ENCODE data around the gene DBNDD1.
"Not testable (repeated sequence)": the region's sequence is repeated elsewhere in the genome, so short reads cannot be mapped to it uniquely, and the experiment has no call there.

Gene DBNDD1

GRCh38 chr16:90010676-90011507 lies 8.4 kb downstream of the DBNDD1 start:
- no peak for DNase-seq

GRCh38 chr16:90009172-90009899 lies 9.9 kb downstream of the DBNDD1 start:
- DNase-seq, result no peak

DNA sequence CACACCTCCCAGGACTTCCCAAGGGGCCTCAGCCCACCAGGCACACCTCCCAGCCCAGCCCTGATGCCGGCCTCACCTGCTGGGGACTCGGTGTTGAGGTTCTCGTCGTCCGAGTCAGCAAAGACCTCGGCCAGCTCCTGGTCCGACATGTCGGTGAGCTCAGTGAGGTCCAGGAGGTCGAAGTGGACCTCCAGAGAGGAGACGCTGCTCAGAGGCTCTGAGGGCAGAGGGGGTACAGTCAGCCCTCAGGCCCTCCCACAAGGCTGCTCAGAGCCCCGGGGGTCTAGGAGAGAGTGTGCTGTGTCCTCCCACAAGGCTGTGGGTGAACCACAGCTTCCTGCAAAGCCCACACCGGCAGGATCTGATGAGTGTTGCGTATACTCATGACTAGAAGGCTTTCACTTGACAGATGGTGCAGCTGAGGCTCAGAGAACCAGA lies 10.5 kb downstream of the DBNDD1 start:
- DNase-seq, result no peak

- DNase-seq, result not testable (repeated sequence)
Observed at GRCh38 chr16:90007635-90008234, 11.5 kb downstream of the DBNDD1 start.

DNA sequence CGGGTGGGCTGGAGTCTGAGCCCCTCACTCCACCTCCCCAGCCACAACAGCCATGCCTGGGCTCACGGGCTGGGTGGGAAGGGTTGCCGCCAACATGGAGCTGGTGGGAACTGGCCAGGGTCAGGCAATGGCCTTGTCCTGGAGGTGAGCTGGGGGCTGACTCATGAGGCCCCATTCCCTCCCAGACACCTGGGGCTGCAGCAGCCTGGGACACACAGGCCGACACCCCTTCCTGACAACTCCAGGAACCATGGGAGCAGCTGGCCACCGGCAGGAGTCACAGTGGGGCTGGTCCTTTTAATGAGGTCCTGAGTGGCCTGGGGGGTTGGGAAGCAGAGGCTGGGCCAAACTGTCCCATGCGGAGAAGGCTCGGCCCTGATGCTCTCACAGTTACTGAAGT lies 12.2 kb downstream of the DBNDD1 start:
- no peak for DNase-seq

DNA sequence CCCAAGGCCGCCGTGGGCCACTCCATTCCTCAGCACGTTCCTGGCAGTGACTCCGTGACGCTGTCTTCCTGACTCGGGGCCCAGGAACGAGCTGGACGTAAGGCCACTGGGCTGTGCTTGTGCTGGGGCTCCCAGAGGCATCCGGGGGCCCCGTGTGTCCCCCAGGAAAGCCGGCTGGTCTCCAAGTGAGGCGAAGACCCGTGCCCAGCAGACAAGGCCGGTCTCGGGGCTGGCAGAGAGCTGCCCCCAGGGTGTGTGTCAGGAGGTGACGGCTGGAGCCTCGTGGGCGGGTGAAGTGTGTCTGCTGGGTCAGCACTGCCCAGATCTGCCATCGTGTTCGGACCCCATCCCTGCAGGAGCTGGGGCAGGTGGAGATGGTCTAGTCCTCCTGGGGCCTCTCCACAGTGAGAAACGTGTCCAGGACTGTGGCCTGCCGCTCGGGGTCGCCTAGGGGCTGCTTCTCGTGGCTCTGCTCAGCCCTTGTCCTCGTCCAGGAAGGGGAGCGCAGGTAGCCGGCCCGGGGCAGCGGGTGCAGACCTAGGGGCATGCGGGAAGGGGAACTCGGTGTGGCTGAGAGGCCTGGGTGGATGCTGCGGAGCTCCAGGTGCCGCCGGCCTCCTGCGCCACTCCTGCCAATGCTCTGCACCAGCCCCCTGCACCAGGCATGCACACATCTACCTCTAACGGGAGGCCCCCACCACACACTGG lies 13.1 kb downstream of the DBNDD1 start:
- DNase-seq, result no peak

DNA sequence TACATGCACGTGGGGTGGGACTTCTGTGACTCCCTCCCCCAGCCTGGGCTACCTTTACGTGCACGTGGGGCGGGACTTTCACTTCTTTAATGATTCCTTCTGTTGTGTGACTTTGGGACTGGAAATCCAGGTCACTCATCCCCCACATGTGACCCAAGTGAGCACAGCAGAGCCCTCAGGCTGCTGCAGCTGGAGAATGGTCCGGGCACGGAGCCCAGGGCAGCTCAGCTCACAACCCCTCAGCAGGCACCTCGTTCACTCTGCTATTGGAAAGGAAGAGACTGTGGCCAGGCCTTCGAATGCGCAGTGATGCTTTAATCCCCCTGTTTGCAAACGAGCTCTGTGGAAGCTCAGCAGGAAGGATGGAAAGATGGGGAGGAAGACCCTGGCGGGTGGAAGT lies 14.7 kb downstream of the DBNDD1 start:
- no peak for DNase-seq

GRCh38 chr16:90002759-90003158 lies 16.5 kb downstream of the DBNDD1 start:
- DNase-seq, result no peak

DNA sequence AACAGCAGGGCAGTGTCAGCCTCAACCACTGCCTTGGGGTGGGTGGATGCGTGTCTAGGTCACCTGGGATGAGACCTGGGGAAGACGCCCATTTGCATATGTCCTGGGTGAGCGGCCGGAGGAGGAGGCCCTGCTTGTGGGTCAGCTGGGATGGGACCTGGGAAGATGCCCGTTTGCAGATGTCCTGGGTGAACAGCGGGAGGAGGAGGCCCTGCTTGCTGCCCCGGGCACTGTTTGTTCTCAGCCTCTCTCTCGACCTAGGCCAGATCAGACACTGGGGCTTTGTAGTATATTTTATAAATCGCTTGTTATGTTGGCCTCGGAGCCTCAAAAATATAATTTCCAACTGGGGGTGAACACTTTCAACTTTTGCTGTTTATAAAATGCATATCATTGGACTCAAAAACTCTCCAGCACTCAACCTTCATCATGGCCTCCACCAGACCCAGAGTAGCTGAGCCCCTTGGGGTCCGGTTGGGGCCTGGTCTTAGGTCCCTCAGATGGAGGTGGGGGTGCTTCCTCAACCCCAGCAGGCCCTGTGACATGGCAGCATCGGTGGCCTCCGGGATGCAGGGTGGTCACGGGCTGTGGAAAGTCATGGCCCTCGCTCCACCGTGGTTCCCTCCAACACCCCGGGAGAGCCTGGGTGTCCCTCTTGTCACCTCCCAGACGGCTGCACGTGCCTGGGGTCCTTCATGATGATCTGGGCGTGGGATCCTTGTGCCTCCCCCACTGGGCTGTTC lies 17.3 kb downstream of the DBNDD1 start:
- no peak for DNase-seq

- DNase-seq, result no peak
Observed at GRCh38 chr16:90000733-90001427, 18.4 kb downstream of the DBNDD1 start.

DNA sequence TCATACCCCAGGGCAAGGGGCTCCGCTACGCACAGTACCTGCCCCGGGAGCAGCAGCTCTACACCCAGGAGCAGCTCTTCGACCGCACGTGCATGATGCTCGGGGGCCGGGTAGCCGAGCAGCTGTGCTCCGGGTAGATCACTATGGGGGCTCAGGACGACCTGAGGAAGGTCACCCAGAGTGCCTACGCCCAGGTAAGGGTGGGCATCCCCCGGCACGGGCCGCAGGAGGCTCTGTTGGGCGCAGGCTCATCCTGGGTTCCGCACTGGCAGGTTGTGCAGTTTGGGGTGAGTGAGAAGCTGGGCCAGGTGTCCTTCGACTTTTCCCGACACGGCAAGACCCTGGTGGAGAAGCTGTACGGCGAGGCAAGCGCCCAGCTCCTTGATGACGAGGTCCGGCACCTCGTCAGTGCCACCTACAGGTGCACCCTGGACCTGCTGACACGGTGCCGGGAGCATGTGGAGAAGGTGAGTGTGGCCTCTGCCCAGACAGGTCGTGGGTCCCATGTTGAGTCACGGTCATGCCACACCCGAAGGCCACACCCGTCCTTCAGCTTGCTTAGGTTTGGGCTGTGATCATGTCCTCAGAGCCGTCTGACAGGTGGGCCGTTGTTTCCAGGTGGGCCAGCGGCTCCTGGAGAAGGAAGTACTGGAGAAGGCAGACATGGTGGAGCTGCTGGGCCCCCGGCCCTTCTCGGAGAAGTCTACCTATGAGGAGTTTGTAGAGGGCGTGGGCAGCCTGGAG lies 19.3 kb downstream of the DBNDD1 start:
- no peak for DNase-seq

DNA sequence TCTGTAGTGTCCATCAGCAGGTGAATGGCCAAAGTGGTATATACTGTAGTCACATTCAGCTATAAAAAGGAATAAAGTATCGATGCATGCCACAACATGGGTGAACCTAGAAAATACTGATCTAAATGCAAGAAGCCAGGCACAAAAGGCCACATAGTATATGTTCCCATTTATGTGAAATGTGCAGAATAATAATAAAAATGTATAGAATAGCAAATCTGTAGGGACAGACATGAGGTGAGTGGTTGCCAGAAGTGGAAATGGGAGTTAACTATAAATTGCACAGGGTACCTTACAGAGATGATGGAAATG lies 23.1 kb downstream of the DBNDD1 start:
- DNase-seq, result no peak

- DNase-seq, result not testable (repeated sequence)
Observed at GRCh38 chr16:89995475-89996177, 23.6 kb downstream of the DBNDD1 start.

DNA sequence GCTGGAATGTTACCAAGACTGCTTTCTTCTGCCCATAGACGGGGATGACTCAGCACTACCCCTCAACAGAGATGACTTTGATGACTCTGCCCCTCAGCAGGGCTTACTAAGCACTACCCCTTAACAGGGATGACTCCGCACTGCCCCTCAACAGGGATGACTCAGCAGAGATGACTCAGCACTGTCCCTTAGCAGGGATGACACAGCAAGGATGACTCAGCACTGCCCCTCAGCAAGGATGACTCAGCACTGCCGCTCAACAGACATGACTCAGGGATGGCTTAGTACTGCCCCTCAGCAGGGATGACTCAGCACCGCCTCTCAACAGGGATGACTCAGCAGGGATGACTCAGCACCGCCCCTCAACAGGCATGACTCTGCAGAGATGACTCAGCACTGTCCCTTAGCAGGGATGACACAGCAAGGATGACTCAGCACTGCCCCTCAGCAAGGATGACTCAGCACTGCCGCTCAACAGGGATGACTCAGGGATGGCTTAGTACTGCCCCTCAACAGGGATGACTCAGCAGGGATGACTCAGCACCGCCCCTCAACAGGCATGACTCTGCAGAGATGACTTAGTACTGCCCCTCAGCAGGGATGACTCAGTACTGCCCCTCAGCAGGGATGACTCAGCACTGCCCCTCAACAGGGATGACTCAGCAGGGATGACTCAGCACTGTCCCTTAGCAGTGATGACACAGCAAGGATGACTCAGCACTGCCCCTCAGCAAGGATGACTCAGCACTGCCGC lies 24.4 kb downstream of the DBNDD1 start:
- not testable (repeated sequence) for DNase-seq

DNA sequence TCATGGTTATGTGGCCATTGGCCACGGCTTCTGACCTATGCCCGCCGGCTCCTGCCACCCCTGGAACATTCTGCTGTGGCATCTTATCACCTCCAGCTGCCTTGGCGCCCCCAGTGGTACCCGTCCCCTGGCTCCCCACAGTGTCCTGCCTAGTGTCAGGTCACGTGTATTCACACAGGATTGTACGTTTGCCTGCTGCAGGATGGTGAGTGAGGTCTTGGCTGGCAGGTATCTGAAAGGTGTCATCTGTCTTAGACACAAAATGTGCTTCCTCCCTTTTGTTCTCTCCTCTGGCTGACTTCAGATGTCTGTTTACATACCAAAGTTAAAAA lies 24.9 kb downstream of the DBNDD1 start:
- DNase-seq, result no peak

- DNase-seq, result no peak
Observed at GRCh38 chr16:89993971-89994370, 25.3 kb downstream of the DBNDD1 start.

GRCh38 chr16:89993377-89993776 lies 25.9 kb downstream of the DBNDD1 start:
- DNase-seq, result no peak

DNA sequence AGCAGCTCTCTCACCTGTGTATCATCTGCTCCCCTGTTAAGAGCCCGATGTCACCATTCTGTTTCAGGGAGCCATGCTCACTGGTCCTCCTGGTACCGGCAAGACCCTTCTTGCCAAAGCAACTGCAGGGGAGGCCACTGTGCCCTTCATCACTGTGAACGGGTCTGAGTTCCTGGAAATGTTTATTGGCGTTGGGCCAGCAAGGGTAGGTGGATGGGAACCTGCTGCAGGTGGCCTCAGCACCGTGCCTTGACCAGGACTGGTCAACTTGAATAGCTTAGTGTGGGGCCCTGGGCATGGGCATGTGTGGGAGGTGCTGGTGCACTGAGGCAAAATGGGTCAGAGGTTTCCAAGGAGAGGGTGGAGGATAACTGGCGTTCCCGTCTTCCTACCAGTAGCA lies 28.5 kb downstream of the DBNDD1 start:
- DNase-seq, result no peak

- no peak for DNase-seq
Observed at GRCh38 chr16:89988951-89989350, 30.3 kb downstream of the DBNDD1 start.

GRCh38 chr16:89987169-89987568 lies 32.1 kb downstream of the DBNDD1 start:
- DNase-seq, result no peak
